Stimulated activated CD4-positive, alpha-beta T cell treated with anti-CD3 and anti-CD28 coated beads, TNF-alpha, amount 100 ng/mL, for 24 hours (primary cell): ENCODE results near the gene MAP3K14.
A peak's percentile ranks its signal among the peaks of the same experiment; 100 is the strongest.

ENCODE experiments used
- DNase-seq, 3 experiments: peaks; one replicate each; pipeline ENCODE4 v3.0.0-alpha.2; 2020; ENCODE audit warnings: low read depth in 3 of 3

MAP3K14 gene

DNA sequence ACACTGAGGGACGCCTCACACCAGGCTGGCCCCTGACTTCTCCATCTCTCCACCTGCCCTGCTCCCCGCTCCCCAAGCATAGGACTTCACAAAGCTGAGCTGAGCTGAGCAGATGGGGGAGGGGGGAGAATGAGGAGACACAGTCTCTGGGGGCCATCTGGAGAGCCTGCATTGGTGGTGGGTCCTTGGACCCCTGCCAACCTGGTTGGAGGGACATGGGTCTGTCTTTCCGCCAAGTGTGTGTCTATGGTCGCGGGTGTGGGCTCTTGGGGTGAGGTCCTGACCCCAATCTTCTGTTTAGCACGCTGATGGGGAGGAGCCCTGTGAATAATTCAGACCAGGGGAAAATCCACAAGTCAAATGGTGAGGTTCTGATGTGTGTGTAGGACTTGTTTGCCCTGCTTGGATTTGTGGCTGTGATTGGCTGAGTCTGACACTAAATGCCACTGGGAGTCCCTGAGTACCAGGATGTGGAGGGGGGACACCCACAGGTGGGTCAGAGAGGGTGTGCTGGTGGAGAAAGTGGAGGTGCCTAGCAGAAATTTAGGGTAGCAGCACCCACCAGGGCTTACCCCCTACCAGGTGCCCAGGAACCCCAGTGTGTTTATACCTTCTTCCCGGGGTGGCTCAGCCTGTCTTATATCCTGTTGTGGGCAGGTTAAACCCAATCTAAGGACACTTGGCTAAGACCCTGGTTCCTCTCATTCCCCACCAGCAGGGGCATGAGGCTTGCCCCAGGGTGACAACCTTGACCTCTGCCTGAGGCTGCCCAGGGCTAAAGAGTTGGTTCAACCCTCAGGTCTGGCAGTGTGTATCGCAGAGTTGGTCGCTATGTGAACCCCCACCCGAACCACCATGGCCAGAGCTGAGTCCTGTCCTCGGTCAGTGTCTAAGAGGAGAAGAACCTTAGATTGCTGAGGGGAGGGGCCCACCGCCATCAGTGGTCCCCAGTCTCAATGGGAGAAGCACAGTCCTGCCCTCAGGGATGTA, 93.0 kb downstream of the MAP3K14 start:
- DNase-seq, result peak in 1 of 3 experiments; percentile 61

DNA sequence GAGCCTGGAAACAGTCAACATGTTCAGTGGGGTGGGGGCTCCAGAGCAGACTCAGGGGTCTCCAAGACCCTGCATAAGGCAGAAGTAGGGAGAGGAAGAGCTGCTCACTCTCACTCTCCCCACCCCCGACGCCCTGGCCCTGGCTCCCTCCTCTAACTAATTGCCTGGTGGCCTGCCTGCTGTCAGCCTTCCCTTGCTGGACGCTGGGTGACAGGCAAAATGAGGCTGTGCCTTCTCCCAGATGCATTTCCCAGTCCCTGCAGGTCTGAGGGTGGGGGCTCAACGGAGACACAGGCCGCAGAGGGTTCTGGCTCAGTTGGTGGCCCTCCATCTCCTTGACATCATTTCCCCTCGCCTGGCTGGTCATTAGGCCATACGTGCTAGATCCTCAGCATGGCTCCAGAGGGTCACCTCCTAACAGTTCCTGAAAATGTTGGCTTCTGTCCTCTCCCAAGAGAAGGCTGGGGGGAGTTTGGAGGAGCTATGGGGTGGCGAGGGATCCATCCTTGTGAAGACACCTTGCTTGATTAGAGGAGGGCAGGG, 93.8 kb downstream of the MAP3K14 start:
- no peak for DNase-seq

GRCh38 chr17:45222289-45222995, 94.4 kb downstream of the MAP3K14 start:
- peak in 1 of 3 experiments; percentile 73 for DNase-seq

DNA sequence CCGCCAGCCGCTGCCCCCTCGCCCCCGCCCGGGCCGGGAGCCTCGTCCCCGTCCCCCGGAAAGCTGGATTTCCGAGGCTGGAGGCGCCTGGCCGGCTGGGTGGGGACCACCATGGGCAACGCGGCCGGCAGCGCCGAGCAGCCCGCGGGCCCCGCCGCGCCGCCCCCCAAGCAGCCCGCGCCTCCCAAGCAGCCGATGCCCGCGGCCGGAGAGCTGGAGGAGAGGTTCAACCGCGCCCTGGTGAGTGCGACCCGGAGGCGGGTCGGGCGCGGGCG, 94.9 kb downstream of the MAP3K14 start:
- DNase-seq, result no peak

DNA sequence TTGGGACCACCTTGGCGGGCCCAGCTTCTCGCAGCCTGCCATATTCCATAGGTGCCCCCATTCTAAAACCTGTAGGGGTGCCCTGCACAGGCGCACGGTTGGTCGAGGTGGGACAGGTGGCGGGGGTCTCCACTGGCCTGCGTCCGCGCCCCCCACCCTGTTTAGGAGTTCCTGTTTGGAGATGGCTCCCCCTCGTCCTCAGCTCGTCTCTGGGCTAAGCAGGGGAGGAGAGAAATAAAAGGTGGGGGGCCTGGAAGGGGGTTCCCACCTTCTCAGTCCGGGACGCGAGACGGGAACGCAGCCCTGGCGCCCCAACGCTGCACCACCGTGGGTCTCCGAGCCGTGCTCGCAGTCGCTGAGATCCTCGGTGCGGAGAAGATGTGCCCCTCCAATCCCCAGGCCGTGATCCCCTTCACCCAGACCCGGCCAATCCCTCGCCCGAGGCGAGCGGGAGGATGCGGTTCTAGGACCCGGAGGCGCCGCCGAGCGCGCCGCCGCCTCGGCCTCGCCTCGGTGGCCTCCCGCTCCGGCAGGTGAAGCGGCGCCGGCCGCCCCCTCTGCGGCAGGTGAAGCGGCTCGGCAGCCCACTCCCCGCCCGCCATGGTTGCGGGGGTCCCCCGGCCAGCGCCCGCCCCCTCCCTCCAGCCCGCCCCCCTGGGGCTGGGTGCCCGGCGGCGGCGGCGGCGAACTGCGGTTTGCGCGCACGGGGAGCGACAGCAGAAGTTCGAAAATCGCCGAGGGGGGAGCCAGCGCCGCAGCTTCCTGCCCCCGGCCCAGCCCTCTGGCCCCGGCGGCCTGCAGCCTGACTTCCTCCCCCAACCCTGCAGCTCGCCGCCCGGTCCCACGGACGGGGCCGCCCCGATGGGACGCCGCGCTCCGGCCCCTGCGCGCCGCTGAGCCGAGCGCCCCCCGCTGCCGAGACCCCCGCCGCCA, 95.5 kb downstream of the MAP3K14 start, which contains the start of gene FMNL1:
FMNL1 (plus strand) TSS at position 805 of the 933 bp plus-strand sequence. CDS start 240 bp downstream, outside the sequence.
- DNase-seq, result peak in 1 of 3 experiments; percentile 62

DNA sequence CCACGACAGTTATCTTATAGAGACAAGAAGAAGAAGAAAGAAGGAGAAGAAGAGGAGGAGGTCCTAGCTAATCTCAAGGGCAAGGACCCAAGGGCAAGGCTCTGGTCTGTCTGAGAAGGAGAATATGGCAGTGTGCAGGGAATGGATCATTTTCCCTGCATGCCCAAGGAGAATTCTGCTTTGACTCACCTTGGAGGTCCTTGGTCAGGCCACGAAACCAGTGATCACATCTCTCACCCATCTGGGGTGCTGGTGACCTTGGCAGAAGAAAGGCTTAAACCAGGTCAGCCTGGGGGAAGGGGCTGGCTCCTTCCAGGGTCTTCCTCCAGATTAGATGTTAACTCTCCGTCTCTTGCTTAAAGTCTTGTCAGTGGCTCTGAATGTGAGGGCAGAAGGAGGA, 96.7 kb downstream of the MAP3K14 start:
- no peak for DNase-seq

DNA sequence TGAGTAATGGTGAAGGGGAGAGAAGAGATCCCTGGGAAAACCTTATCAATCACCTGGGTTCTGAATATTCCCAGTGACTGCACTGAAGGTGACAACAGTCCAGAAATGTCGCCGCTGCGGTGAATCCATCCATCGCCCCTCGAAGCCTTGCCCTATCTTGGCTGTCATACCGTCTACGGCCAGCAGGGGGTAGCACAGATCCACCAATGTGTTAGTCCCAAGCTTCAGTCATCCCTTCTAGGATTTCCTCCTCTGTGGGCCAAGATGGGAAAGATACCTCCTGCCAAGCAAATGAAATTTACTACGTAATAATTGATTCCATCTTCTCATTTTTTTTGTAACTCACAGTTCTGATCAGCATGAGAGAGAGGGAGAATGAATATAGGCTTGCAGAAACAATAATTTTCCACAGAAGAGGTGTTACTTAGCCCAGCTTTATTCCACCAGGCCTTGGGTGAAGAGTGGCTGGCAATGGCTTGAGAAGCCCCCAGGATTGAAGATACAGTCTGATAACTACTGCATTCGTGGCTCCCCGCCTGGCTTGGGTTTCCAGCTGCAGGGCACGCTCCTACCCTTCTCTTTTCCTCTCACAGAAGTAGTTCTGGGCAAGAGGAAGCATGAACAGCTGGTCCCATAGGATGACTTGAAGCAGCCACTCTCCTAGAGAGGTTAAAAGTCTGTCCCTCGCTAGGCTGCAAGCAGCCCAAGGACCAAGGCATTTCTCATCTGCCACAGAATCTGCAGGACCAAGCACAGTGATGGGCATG, 97.7 kb downstream of the MAP3K14 start:
- DNase-seq, result peak; percentile 78 to 88 (median 82)
